HFF-Myc (cell line): ENCODE data around the gene SLC26A8.
"Not testable (repeated sequence)": the region's sequence is repeated elsewhere in the genome, so short reads cannot be mapped to it uniquely, and the experiment has no call there.

Experiments
- DNase-seq: peaks from one replicate; pipeline ENCODE4 v3.0.0-alpha.2; 2011; ENCODE audit warnings: low read depth; ENCODE audit errors: extremely low read depth
- H3K4me3 ChIP-seq: replicated peaks from 2 replicates; pipeline ENCODE4 v1.5.1; 2011; ENCODE audit warnings: low read depth, mild to moderate bottlenecking, control low read depth, low read length
- CTCF ChIP-seq: IDR thresholded peaks from 2 replicates; pipeline ENCODE4 v1.5.1; 2012; ENCODE audit warnings: mild to moderate bottlenecking, low read depth, low read length, control low read depth; ENCODE audit errors: missing control alignments

The SLC26A8 gene

GRCh38 chr6:36042618-36043260 is 18.3 kb upstream of the SLC26A8 start:
- TF ChIP-seq CTCF: no peak
- no peak for DNase-seq
- no peak overlapping the region for H3K4me3 ChIP-seq

- DNase-seq: no peak
- TF ChIP-seq CTCF: no peak
- no peak overlapping the region for H3K4me3 ChIP-seq
Measured at GRCh38 chr6:36040958-36041357, 16.5 kb upstream of the SLC26A8 start.

- no peak overlapping the region for H3K4me3 ChIP-seq
- no peak for DNase-seq
- TF ChIP-seq CTCF: no peak
Measured at GRCh38 chr6:36039112-36039511, 14.7 kb upstream of the SLC26A8 start.

- no peak overlapping the region for H3K4me3 ChIP-seq
- no peak for TF ChIP-seq CTCF
- no peak for DNase-seq
Measured at GRCh38 chr6:36038120-36038876, 13.9 kb upstream of the SLC26A8 start.

GRCh38 chr6:36035225-36035624 is 10.8 kb upstream of the SLC26A8 start:
- DNase-seq: no peak
- no peak for TF ChIP-seq CTCF

GRCh38 chr6:36034441-36034840 is 10.0 kb upstream of the SLC26A8 start:
- no peak overlapping the region for H3K4me3 ChIP-seq
- DNase-seq: no peak
- no peak for TF ChIP-seq CTCF

More at GRCh38 chr6:36035225-36035624, 10.8 kb upstream of the SLC26A8 start:
- no peak overlapping the region for H3K4me3 ChIP-seq

GRCh38 chr6:36033935-36034334 is 9.5 kb upstream of the SLC26A8 start:
- DNase-seq: no peak
- no peak for TF ChIP-seq CTCF
- no peak overlapping the region for H3K4me3 ChIP-seq

- not testable (repeated sequence) for H3K4me3 ChIP-seq, DNase-seq
Measured at GRCh38 chr6:36033144-36033543, 8.7 kb upstream of the SLC26A8 start.
